ENCODE data around the gene HIF1AN.

HIF1AN gene

DNA sequence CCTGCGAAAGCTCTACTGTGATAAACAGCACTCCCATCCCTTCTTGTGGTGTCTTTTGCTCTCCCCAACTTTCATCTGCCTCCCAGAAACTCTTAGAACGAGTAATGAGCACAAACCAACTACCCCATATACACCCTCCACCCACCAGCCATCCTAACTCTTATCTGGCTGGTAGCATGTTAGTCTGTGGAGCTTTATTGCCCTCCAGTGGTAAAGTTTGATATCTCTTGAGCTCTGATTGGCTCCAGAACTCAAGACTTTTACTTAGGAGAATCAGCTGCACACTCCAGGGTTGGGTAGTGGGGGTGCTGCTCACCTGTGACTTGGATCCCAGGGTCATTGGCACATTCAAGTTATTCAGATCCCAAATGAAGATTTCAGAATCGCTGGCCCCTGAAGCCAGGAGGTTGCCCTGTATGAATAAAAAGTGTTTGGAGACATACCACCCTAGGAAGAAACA is 27.0 kb upstream of the HIF1AN start:
- Histone ChIP-seq H3K4me2 (ENCODE audit: low read depth, low read length, poor library complexity, severe bottlenecking) (no peak overlapping the region), H3K4me3 (ENCODE audit: insufficient read depth, low read length, poor library complexity, severe bottlenecking) (no peak overlapping the region), H3K36me3 (ENCODE audit: low read length) (no peaks in the 10 kb centered on the region), H2AFZ (ENCODE audit: low read depth, low read length, severe bottlenecking) (no peak overlapping the region), H4K20me1 (ENCODE audit: low read depth, low read length) (no peaks in the 10 kb centered on the region), H3K9ac (ENCODE audit: low read length) (no peak overlapping the region), H3K27ac (ENCODE audit: low read depth, low read length) (no peak overlapping the region), H3K79me2 (ENCODE audit: insufficient read depth, low read length) (no peaks in the 10 kb centered on the region), H3K9me2 (replicated peaks; ENCODE audit: insufficient read depth, low read length) (no peaks in the 10 kb centered on the region), H3K27me3 (ENCODE audit: low read length) (no peaks in the 10 kb centered on the region), H3K9me3 (ENCODE audit: insufficient read depth, low read length) (no peaks in the 10 kb centered on the region), H3F3A (ENCODE audit: insufficient read depth) (no peaks in the 10 kb centered on the region; the same call in 1 of the 2 replicates)
- TF ChIP-seq EZH2phosphoT487 (conservative IDR thresholded peaks at IDR 0.05; ENCODE audit: low read length), result no peak
- TF ChIP-seq, protein P1, sequence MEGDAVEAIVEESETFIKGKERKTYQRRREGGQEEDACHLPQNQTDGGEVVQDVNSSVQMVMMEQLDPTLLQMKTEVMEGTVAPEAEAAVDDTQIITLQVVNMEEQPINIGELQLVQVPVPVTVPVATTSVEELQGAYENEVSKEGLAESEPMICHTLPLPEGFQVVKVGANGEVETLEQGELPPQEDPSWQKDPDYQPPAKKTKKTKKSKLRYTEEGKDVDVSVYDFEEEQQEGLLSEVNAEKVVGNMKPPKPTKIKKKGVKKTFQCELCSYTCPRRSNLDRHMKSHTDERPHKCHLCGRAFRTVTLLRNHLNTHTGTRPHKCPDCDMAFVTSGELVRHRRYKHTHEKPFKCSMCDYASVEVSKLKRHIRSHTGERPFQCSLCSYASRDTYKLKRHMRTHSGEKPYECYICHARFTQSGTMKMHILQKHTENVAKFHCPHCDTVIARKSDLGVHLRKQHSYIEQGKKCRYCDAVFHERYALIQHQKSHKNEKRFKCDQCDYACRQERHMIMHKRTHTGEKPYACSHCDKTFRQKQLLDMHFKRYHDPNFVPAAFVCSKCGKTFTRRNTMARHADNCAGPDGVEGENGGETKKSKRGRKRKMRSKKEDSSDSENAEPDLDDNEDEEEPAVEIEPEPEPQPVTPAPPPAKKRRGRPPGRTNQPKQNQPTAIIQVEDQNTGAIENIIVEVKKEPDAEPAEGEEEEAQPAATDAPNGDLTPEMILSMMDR (IDR thresholded peaks at IDR 0.05; ENCODE audit: insufficient read depth, low read length, poor library complexity, severe bottlenecking), result peak; percentile 37

DNA sequence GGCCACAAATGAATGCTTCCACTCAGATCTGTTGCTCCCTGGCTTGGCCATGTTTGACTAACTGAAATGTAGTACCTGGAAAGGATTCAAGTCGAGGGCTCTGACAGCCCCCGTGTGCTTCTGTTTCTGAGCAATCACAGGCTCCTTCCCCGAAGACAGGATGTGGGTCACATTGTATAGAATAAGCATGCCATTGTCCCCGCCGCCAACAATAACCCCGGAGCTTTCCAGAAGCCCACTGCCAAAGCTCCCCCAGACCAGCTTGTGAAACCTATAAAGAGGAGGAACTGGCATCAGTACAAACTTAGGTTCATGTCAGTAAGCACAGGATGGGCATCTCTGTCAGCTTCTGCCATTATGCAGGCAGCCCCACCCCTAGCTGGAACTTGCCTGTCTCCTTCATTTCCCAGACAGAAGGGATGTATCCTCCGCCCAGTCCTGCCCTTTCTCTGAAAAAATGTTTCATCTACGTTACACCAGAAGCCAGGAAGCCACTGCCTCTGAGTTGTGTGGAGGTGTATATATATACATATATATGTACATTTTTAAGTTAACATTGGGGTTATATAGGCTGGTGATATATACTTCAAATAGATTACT is 26.4 kb upstream of the HIF1AN start:
- TF ChIP-seq EZH2phosphoT487 (conservative IDR thresholded peaks at IDR 0.05; ENCODE audit: low read length), result no peak
- TF ChIP-seq, protein P1 (IDR thresholded peaks at IDR 0.05; ENCODE audit: insufficient read depth, low read length, poor library complexity, severe bottlenecking), result no peak
- no peak overlapping the region for H3K4me2 ChIP-seq (ENCODE audit: low read depth, low read length, poor library complexity, severe bottlenecking)
- no peak overlapping the region for H3K4me3 ChIP-seq (ENCODE audit: insufficient read depth, low read length, poor library complexity, severe bottlenecking)
- H3K27me3 ChIP-seq (ENCODE audit: low read length), result no peaks in the 10 kb centered on the region
- H3K9me2 ChIP-seq (replicated peaks; ENCODE audit: insufficient read depth, low read length), result no peaks in the 10 kb centered on the region
- H3K9ac ChIP-seq (ENCODE audit: low read length), result no peak overlapping the region
- H3K27ac ChIP-seq (ENCODE audit: low read depth, low read length), result no peak overlapping the region
- no peak overlapping the region for H2AFZ ChIP-seq (ENCODE audit: low read depth, low read length, severe bottlenecking)
- no peaks in the 10 kb centered on the region for H3K79me2 ChIP-seq (ENCODE audit: insufficient read depth, low read length)
- H3K36me3 ChIP-seq (ENCODE audit: low read length), result no peaks in the 10 kb centered on the region
- no peaks in the 10 kb centered on the region for H4K20me1 ChIP-seq (ENCODE audit: low read depth, low read length)
- H3K9me3 ChIP-seq (ENCODE audit: insufficient read depth, low read length), result no peaks in the 10 kb centered on the region
- H3F3A ChIP-seq (ENCODE audit: insufficient read depth), result no peaks in the 10 kb centered on the region; the same call in 1 of the 2 replicates

DNA sequence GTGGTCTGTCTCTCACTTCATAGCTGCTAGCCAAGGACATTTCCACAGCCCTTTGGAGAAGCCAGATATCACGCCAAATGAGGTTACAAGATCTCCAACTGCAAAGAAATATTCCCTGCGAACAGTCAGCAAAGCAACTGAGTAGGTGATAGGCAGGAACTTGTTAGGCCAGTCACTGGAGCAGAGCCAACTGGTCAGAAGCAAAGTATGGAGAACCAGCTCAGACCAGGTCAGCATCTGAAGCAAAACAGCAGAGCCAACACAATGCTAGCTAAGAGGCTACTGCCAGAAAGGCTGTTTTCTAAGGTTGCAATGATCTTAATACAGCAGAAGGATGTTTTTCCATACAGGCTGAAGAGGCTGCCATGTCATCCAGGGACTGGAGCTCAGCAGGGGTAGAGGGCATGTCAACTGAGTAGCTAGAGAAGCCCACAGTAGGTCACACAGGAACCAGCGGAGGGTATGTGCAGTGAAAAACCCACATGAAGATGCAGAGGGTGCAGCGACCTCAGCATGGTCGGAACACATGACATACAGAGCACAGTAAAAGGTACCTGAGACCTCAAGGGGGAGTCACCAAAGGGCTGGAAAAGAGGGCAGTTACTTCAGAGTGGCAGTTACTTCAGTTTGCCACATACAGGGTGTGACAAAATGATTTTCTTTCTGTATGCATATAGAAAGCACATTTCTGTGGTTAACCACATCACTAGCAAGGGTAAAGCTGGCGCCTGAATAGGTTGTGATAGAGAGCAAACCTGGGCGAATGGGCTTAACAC is 25.0 kb upstream of the HIF1AN start:
- Histone ChIP-seq H3K27me3 (ENCODE audit: low read length) (no peaks in the 10 kb centered on the region), H3F3A (ENCODE audit: insufficient read depth) (no peaks in the 10 kb centered on the region; the same call in 1 of the 2 replicates), H3K27ac (ENCODE audit: low read depth, low read length) (no peak overlapping the region), H3K79me2 (ENCODE audit: insufficient read depth, low read length) (no peaks in the 10 kb centered on the region), H3K9me2 (replicated peaks; ENCODE audit: insufficient read depth, low read length) (no peaks in the 10 kb centered on the region), H2AFZ (ENCODE audit: low read depth, low read length, severe bottlenecking) (no peak overlapping the region), H3K9me3 (ENCODE audit: insufficient read depth, low read length) (no peaks in the 10 kb centered on the region), H3K36me3 (ENCODE audit: low read length) (no peaks in the 10 kb centered on the region), H3K4me2 (ENCODE audit: low read depth, low read length, poor library complexity, severe bottlenecking) (no peak overlapping the region), H3K4me3 (ENCODE audit: insufficient read depth, low read length, poor library complexity, severe bottlenecking) (no peak overlapping the region), H4K20me1 (ENCODE audit: low read depth, low read length) (no peaks in the 10 kb centered on the region), H3K9ac (ENCODE audit: low read length) (no peak overlapping the region)
- no peak for TF ChIP-seq EZH2phosphoT487 (conservative IDR thresholded peaks at IDR 0.05; ENCODE audit: low read length)
- TF ChIP-seq, protein P1 (IDR thresholded peaks at IDR 0.05; ENCODE audit: insufficient read depth, low read length, poor library complexity, severe bottlenecking), result no peak

All from SU-DHL-6 (cell line).